SK-N-SH treated with all-trans-retinoic acid at 6 μM for 48 hours (cell line): ENCODE data around the gene SLC35C1.

ENCODE experiments used
- ATAC-seq: fragments of 200-7000 bp; cut with Tn5 transposase; 3 replicates; pipeline ENCODE4 v1.9.1; 2020; ENCODE audit warnings: mild to moderate bottlenecking, moderate library complexity
- ARNTL ChIP-seq: fragments of 450-650 bp; formaldehyde crosslinking; IDR thresholded peaks from 2 replicates; pipeline ENCODE4 v1.5.0; 2020; ENCODE audit warnings: low read depth, mild to moderate bottlenecking, moderate library complexity, borderline replicate concordance
- BACH2 ChIP-seq: fragments of 250-450 bp; sonication (Bioruptor Pico); IDR thresholded peaks from 2 replicates; pipeline ENCODE4 v1.9.0; 2021; ENCODE audit warnings: mild to moderate bottlenecking, borderline replicate concordance
- CSDC2 ChIP-seq: fragments of 250-450 bp; sonication (Bioruptor Pico); IDR thresholded peaks from 2 replicates; pipeline ENCODE4 v1.5.0; 2020; ENCODE audit warnings: mild to moderate bottlenecking, moderate library complexity
- ESRRG ChIP-seq: fragments of 250-450 bp; sonication (Bioruptor Pico); IDR thresholded peaks from 2 replicates; pipeline ENCODE4 v1.6.1; 2021; ENCODE audit warnings: mild to moderate bottlenecking
- GLIS3 ChIP-seq: fragments of 250-450 bp; sonication (Bioruptor Pico); IDR thresholded peaks from 2 replicates; pipeline ENCODE4 v1.5.0; 2020; ENCODE audit warnings: mild to moderate bottlenecking, moderate library complexity
- ISL1 ChIP-seq: fragments of 250-450 bp; sonication (Bioruptor Pico); IDR thresholded peaks from 2 replicates; pipeline ENCODE4 v2.1.2; 2022; ENCODE audit warnings: mild to moderate bottlenecking, moderate library complexity
- OSR1 ChIP-seq: fragments of 250-450 bp; sonication (Bioruptor Pico); IDR thresholded peaks from 2 replicates; pipeline ENCODE4 v1.8.0; 2022; ENCODE audit warnings: moderate library complexity, mild to moderate bottlenecking, inconsistent platforms
- PPARA ChIP-seq: fragments of 250-450 bp; sonication (Bioruptor Pico); IDR thresholded peaks from 2 replicates; pipeline ENCODE4 v1.5.0; 2020; ENCODE audit warnings: mild to moderate bottlenecking, borderline replicate concordance
- SNAI2 ChIP-seq: fragments of 250-450 bp; sonication (Bioruptor Pico); IDR thresholded peaks from 2 replicates; pipeline ENCODE4 v1.5.0; 2020; ENCODE audit warnings: mild to moderate bottlenecking, moderate library complexity
- TOX ChIP-seq: fragments of 250-450 bp; sonication (Bioruptor Pico); IDR thresholded peaks from 2 replicates; pipeline ENCODE4 v1.8.0; 2021; ENCODE audit warnings: mild to moderate bottlenecking, moderate library complexity, borderline replicate concordance
- ZFP3 ChIP-seq: fragments of 250-450 bp; sonication (Bioruptor Pico); IDR thresholded peaks from 2 replicates; pipeline ENCODE4 v1.5.0; 2020; ENCODE audit warnings: mild to moderate bottlenecking, moderate library complexity
- ZFP30 ChIP-seq: fragments of 450-650 bp; formaldehyde crosslinking; IDR thresholded peaks from 2 replicates; pipeline ENCODE4 v1.5.0; 2022; ENCODE audit warnings: mild to moderate bottlenecking, moderate library complexity
- ZNF565 ChIP-seq: fragments of 450-650 bp; formaldehyde crosslinking; conservative IDR thresholded peaks from 2 replicates; pipeline ENCODE4 v1.5.0; 2020; ENCODE audit warnings: low read depth, mild to moderate bottlenecking, moderate library complexity
- ZNF70 ChIP-seq: fragments of 450-650 bp; formaldehyde crosslinking; IDR thresholded peaks from 2 replicates; pipeline ENCODE4 v1.5.0; 2020; ENCODE audit warnings: mild to moderate bottlenecking, moderate library complexity
- ZNF8 ChIP-seq: fragments of 450-650 bp; formaldehyde crosslinking; IDR thresholded peaks from 2 replicates; pipeline ENCODE4 v1.5.0; 2020; ENCODE audit warnings: mild to moderate bottlenecking, moderate library complexity
- TF ChIP-seq, protein P1 (sequence below): fragments of 250-450 bp; sonication (Bioruptor Pico); IDR thresholded peaks from 2 replicates; pipeline ENCODE4 v1.5.0; 2020; ENCODE audit warnings: mild to moderate bottlenecking, moderate library complexity
- TF ChIP-seq, protein P2 (sequence below): fragments of 250-450 bp; sonication (Bioruptor Pico); IDR thresholded peaks from 2 replicates; pipeline ENCODE4 v1.8.0; 2020; ENCODE audit warnings: mild to moderate bottlenecking, moderate library complexity, borderline replicate concordance
- TF ChIP-seq, protein P3 (sequence below): fragments of 250-450 bp; sonication (Bioruptor Pico); IDR thresholded peaks from 2 replicates; pipeline ENCODE4 v1.5.1; 2021; ENCODE audit warnings: mild to moderate bottlenecking, moderate library complexity
- TF ChIP-seq, protein P4 (sequence below): fragments of 250-450 bp; sonication (Bioruptor Pico); IDR thresholded peaks from 2 replicates; pipeline ENCODE4 v1.5.1; 2020; ENCODE audit warnings: low read depth, mild to moderate bottlenecking, moderate library complexity
- TF ChIP-seq, protein P5 (sequence below): fragments of 250-450 bp; sonication (Bioruptor Pico); IDR thresholded peaks from 2 replicates; pipeline ENCODE4 v1.8.0; 2021; ENCODE audit warnings: low read depth, mild to moderate bottlenecking, moderate library complexity, borderline replicate concordance

SLC35C1 gene

DNA sequence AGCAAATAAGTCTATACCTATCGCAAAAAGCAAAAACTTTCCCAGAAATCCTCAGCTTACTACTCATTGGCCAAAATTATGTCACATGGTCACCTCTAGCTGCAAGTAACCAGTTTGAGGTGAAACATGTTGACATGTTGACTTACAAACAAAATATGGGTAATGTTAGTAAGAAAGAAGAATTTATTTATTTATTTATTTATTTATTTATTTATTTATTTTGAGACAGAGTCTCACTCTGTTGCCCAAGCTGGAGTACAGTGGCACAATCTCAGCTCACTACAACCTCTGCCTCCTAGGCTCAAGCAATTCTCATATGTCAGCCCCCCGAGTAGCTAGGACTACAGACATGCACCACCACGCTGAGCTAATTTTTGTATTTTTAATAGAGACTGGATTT is 5.4 kb upstream of the SLC35C1 start:
- TF ChIP-seq, protein P1, sequence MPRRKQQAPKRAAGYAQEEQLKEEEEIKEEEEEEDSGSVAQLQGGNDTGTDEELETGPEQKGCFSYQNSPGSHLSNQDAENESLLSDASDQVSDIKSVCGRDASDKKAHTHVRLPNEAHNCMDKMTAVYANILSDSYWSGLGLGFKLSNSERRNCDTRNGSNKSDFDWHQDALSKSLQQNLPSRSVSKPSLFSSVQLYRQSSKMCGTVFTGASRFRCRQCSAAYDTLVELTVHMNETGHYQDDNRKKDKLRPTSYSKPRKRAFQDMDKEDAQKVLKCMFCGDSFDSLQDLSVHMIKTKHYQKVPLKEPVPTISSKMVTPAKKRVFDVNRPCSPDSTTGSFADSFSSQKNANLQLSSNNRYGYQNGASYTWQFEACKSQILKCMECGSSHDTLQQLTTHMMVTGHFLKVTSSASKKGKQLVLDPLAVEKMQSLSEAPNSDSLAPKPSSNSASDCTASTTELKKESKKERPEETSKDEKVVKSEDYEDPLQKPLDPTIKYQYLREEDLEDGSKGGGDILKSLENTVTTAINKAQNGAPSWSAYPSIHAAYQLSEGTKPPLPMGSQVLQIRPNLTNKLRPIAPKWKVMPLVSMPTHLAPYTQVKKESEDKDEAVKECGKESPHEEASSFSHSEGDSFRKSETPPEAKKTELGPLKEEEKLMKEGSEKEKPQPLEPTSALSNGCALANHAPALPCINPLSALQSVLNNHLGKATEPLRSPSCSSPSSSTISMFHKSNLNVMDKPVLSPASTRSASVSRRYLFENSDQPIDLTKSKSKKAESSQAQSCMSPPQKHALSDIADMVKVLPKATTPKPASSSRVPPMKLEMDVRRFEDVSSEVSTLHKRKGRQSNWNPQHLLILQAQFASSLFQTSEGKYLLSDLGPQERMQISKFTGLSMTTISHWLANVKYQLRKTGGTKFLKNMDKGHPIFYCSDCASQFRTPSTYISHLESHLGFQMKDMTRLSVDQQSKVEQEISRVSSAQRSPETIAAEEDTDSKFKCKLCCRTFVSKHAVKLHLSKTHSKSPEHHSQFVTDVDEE (CRISPR knock-in tag), result no peak
- TF ChIP-seq ARNTL (CRISPR knock-in tag) (no peak), ZNF565 (CRISPR knock-in tag) (no peak), SNAI2 (no peak), GLIS3 (CRISPR knock-in tag) (no peak), ISL1 (CRISPR knock-in tag) (no peak), TOX (CRISPR knock-in tag) (no peak), ESRRG (CRISPR knock-in tag) (no peak), PPARA (CRISPR knock-in tag) (no peak), BACH2 (CRISPR knock-in tag) (no peak), ZFP30 (no peak), ZFP3 (CRISPR knock-in tag) (no peak)
- TF ChIP-seq, protein P2, sequence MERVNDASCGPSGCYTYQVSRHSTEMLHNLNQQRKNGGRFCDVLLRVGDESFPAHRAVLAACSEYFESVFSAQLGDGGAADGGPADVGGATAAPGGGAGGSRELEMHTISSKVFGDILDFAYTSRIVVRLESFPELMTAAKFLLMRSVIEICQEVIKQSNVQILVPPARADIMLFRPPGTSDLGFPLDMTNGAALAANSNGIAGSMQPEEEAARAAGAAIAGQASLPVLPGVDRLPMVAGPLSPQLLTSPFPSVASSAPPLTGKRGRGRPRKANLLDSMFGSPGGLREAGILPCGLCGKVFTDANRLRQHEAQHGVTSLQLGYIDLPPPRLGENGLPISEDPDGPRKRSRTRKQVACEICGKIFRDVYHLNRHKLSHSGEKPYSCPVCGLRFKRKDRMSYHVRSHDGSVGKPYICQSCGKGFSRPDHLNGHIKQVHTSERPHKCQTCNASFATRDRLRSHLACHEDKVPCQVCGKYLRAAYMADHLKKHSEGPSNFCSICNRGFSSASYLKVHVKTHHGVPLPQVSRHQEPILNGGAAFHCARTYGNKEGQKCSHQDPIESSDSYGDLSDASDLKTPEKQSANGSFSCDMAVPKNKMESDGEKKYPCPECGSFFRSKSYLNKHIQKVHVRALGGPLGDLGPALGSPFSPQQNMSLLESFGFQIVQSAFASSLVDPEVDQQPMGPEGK (CRISPR knock-in tag), result no peak
- TF ChIP-seq, protein P3, sequence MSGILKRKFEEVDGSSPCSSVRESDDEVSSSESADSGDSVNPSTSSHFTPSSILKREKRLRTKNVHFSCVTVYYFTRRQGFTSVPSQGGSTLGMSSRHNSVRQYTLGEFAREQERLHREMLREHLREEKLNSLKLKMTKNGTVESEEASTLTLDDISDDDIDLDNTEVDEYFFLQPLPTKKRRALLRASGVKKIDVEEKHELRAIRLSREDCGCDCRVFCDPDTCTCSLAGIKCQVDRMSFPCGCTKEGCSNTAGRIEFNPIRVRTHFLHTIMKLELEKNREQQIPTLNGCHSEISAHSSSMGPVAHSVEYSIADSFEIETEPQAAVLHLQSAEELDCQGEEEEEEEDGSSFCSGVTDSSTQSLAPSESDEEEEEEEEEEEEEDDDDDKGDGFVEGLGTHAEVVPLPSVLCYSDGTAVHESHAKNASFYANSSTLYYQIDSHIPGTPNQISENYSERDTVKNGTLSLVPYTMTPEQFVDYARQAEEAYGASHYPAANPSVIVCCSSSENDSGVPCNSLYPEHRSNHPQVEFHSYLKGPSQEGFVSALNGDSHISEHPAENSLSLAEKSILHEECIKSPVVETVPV (CRISPR knock-in tag), result no peak
- TF ChIP-seq, protein P4, sequence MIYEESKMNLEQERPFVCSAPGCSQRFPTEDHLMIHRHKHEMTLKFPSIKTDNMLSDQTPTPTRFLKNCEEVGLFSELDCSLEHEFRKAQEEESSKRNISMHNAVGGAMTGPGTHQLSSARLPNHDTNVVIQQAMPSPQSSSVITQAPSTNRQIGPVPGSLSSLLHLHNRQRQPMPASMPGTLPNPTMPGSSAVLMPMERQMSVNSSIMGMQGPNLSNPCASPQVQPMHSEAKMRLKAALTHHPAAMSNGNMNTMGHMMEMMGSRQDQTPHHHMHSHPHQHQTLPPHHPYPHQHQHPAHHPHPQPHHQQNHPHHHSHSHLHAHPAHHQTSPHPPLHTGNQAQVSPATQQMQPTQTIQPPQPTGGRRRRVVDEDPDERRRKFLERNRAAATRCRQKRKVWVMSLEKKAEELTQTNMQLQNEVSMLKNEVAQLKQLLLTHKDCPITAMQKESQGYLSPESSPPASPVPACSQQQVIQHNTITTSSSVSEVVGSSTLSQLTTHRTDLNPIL, result no peak
- ATAC-seq, result no peak

DNA sequence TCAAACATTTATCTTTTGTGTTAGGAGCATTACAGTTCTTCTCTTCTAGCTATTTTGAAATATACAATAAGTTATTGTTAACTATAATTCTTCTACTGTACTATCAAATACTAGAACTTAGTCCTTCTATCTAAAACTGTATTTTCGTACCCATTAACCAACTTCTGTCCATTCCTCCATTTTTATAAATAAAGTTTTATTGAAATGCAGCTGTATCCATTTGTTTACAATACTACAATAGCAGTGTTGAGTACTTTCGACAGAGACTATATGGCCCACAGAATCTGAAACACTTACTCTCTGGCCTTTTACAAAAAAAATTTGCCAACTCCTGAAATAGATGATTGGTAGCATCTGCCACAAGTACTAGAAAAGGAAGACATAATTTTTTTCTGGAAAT is 4.7 kb upstream of the SLC35C1 start:
- no peak for TF ChIP-seq BACH2 (CRISPR knock-in tag)
- TF ChIP-seq TOX (CRISPR knock-in tag), result no peak
- TF ChIP-seq, protein P2 (CRISPR knock-in tag), result no peak
- TF ChIP-seq ZNF8 (CRISPR knock-in tag), result no peak
- TF ChIP-seq ZNF70 (CRISPR knock-in tag), result no peak
- no peak for TF ChIP-seq CSDC2 (CRISPR knock-in tag)
- no peak for TF ChIP-seq OSR1
- no peak for TF ChIP-seq ARNTL (CRISPR knock-in tag)
- TF ChIP-seq, protein P1 (CRISPR knock-in tag), result no peak
- TF ChIP-seq, protein P3 (CRISPR knock-in tag), result no peak
- TF ChIP-seq, protein P5, sequence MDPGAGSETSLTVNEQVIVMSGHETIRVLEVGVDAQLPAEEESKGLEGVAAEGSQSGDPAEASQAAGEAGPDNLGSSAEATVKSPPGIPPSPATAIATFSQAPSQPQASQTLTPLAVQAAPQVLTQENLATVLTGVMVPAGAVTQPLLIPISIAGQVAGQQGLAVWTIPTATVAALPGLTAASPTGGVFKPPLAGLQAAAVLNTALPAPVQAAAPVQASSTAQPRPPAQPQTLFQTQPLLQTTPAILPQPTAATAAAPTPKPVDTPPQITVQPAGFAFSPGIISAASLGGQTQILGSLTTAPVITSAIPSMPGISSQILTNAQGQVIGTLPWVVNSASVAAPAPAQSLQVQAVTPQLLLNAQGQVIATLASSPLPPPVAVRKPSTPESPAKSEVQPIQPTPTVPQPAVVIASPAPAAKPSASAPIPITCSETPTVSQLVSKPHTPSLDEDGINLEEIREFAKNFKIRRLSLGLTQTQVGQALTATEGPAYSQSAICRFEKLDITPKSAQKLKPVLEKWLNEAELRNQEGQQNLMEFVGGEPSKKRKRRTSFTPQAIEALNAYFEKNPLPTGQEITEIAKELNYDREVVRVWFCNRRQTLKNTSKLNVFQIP, result no peak
- no peak for ATAC-seq
